Measurements from ENCODE around the gene GNG4.
A peak's percentile ranks its signal among the peaks of the same experiment; 100 is the strongest.

Gene GNG4

GRCh38 chr1:235566084-235566483 lies 83.5 kb downstream of the GNG4 start:
- TF ChIP-seq FOXK2 (IDR thresholded peaks at IDR 0.05) (no peak), FOXA1 (IDR thresholded peaks at IDR 0.05) (no peak), CTBP1 (IDR thresholded peaks at IDR 0.05; ENCODE audit: borderline replicate concordance) (no peak), BHLHE40 (IDR thresholded peaks at IDR 0.05; ENCODE audit: borderline replicate concordance) (no peak)
- DNase-seq (ENCODE audit: extremely low spot score), result no peak
- ChIA-PET CTCF (interaction anchor here (1.4 kb wide), 1 partner anchor 9 kb away, joined by 3 read pairs; no protein-coding TSS in a partner anchor), POLR2A (no interaction called here)

- DNase-seq (ENCODE audit: extremely low spot score), result no peak
- TF ChIP-seq FOXM1 (IDR thresholded peaks at IDR 0.05; ENCODE audit: borderline replicate concordance) (no peak), LEF1 (IDR thresholded peaks at IDR 0.05; ENCODE audit: borderline replicate concordance) (no peak), PKNOX1 (IDR thresholded peaks at IDR 0.05) (no peak), NFRKB (IDR thresholded peaks at IDR 0.05) (no peak), ARNT (IDR thresholded peaks at IDR 0.05) (no peak), CTBP1 (IDR thresholded peaks at IDR 0.05; ENCODE audit: borderline replicate concordance) (no peak), FOXK2 (IDR thresholded peaks at IDR 0.05) (no peak), SUZ12 (IDR thresholded peaks at IDR 0.05) (no peak), SP1 (IDR thresholded peaks at IDR 0.05) (no peak), ELF4 (IDR thresholded peaks at IDR 0.05) (no peak)
- ChIA-PET CTCF (no interaction called here), POLR2A (no interaction called here)
Observed at GRCh38 chr1:235563513-235564061, 86.0 kb downstream of the GNG4 start.

GRCh38 chr1:235562589-235562988 lies 87.0 kb downstream of the GNG4 start:
- 0 out of 2 replicates have a peak, but pooled peaks have one; percentile 16 for TF ChIP-seq ZNF384 (IDR thresholded peaks at IDR 0.05)
- TF ChIP-seq ELF4 (IDR thresholded peaks at IDR 0.05), result no peak
- ChIA-PET POLR2A (no interaction called here), CTCF (no interaction called here)

GRCh38 chr1:235558621-235559169 lies 90.9 kb downstream of the GNG4 start:
- TF ChIP-seq L3MBTL2 (conservative IDR thresholded peaks at IDR 0.05), result no peak
- no peak for TF ChIP-seq LEF1 (IDR thresholded peaks at IDR 0.05; ENCODE audit: borderline replicate concordance)
- no peak for TF ChIP-seq NFRKB (IDR thresholded peaks at IDR 0.05)
- no peak for TF ChIP-seq TARDBP (IDR thresholded peaks at IDR 0.05)
- TF ChIP-seq SUZ12 (IDR thresholded peaks at IDR 0.05), result no peak
- TF ChIP-seq FOXA1 (IDR thresholded peaks at IDR 0.05), result no peak
- no peak for TF ChIP-seq CTBP1 (IDR thresholded peaks at IDR 0.05; ENCODE audit: borderline replicate concordance)
- no peak for TF ChIP-seq ELF4 (IDR thresholded peaks at IDR 0.05)
- no peak for TF ChIP-seq BHLHE40 (IDR thresholded peaks at IDR 0.05; ENCODE audit: borderline replicate concordance)
- no peak for TF ChIP-seq FOXM1 (IDR thresholded peaks at IDR 0.05; ENCODE audit: borderline replicate concordance)
- no peak for DNase-seq (ENCODE audit: extremely low spot score)
- ChIA-PET CTCF (no interaction called here), POLR2A (no interaction called here)

More at GRCh38 chr1:235562589-235562988, 87.0 kb downstream of the GNG4 start:
- no peak for DNase-seq (ENCODE audit: extremely low spot score)

- peak; percentile 37 for DNase-seq (ENCODE audit: extremely low spot score)
- ChIA-PET POLR2A (no interaction called here), CTCF (interaction anchor here (0.7 to 1.3 kb wide), 6 partner anchors 10 to 53 kb away, joined by 3 to 5 read pairs (median 4); partner anchors contain the start of gene B3GALNT2)
- no peak for TF ChIP-seq FOXM1 (IDR thresholded peaks at IDR 0.05; ENCODE audit: borderline replicate concordance)
- TF ChIP-seq L3MBTL2 (conservative IDR thresholded peaks at IDR 0.05), result no peak
- TF ChIP-seq SP1 (IDR thresholded peaks at IDR 0.05), result no peak
- TF ChIP-seq NFRKB (IDR thresholded peaks at IDR 0.05), result no peak
- TF ChIP-seq TARDBP (IDR thresholded peaks at IDR 0.05), result no peak
Observed at GRCh38 chr1:235557495-235557894, 92.1 kb downstream of the GNG4 start.

GRCh38 chr1:235556807-235557206 lies 92.8 kb downstream of the GNG4 start:
- ChIA-PET CTCF (interaction anchor here (0.7 to 1.3 kb wide), 6 partner anchors 9 to 53 kb away, joined by 3 to 4 read pairs (median 3); partner anchors contain the start of gene B3GALNT2), POLR2A (no interaction called here)
- no peak for TF ChIP-seq HDGF (IDR thresholded peaks at IDR 0.05; ENCODE audit: borderline replicate concordance)
- no peak for TF ChIP-seq ZNF384 (IDR thresholded peaks at IDR 0.05)
- TF ChIP-seq TARDBP (IDR thresholded peaks at IDR 0.05), result no peak
- no peak for TF ChIP-seq BHLHE40 (IDR thresholded peaks at IDR 0.05; ENCODE audit: borderline replicate concordance)
- no peak for TF ChIP-seq L3MBTL2 (conservative IDR thresholded peaks at IDR 0.05)
- TF ChIP-seq ELF4 (IDR thresholded peaks at IDR 0.05), result no peak
- TF ChIP-seq LEF1 (IDR thresholded peaks at IDR 0.05; ENCODE audit: borderline replicate concordance), result no peak
- no peak for TF ChIP-seq FOXA1 (IDR thresholded peaks at IDR 0.05)
- TF ChIP-seq SUZ12 (IDR thresholded peaks at IDR 0.05), result no peak
- TF ChIP-seq ARNT (IDR thresholded peaks at IDR 0.05), result no peak
- no peak for TF ChIP-seq CTBP1 (IDR thresholded peaks at IDR 0.05; ENCODE audit: borderline replicate concordance)
- no peak for TF ChIP-seq PKNOX1 (IDR thresholded peaks at IDR 0.05)
- TF ChIP-seq SP1 (IDR thresholded peaks at IDR 0.05), result no peak
- TF ChIP-seq FOXK2 (IDR thresholded peaks at IDR 0.05), result no peak
- no peak for DNase-seq (ENCODE audit: extremely low spot score)

GRCh38 chr1:235553112-235553551 lies 96.5 kb downstream of the GNG4 start:
- ChIA-PET CTCF (interaction anchor here (0.6 to 1.2 kb wide), 2 partner anchors 31 to 419 kb away, joined by 3 to 5 read pairs; no protein-coding TSS in a partner anchor), POLR2A (no interaction called here)
- TF ChIP-seq FOXK2 (IDR thresholded peaks at IDR 0.05) (no peak), FOXM1 (IDR thresholded peaks at IDR 0.05; ENCODE audit: borderline replicate concordance) (no peak), ELF4 (IDR thresholded peaks at IDR 0.05) (no peak), NFRKB (IDR thresholded peaks at IDR 0.05) (no peak), BHLHE40 (IDR thresholded peaks at IDR 0.05; ENCODE audit: borderline replicate concordance) (no peak), PKNOX1 (IDR thresholded peaks at IDR 0.05) (no peak), L3MBTL2 (conservative IDR thresholded peaks at IDR 0.05) (no peak)
- DNase-seq (ENCODE audit: extremely low spot score), result no peak
